GM23248 (cell line): ENCODE data around the gene INCENP.

Source experiments
- EZH2 ChIP-seq: fragments of 200-600 bp; sonication (generic); IDR thresholded peaks from 2 replicates; pipeline ENCODE4 v1.6.1; 2018; ENCODE audit warnings: antibody characterized with exemption, mild to moderate bottlenecking; ENCODE audit not compliant: insufficient read depth, poor library complexity, severe bottlenecking
- EZH2phosphoT487 ChIP-seq: fragments of 200-600 bp; sonication (generic); IDR thresholded peaks from 2 replicates; pipeline ENCODE4 v1.6.1; 2018; ENCODE audit warnings: antibody characterized with exemption, moderate library complexity, mild to moderate bottlenecking, low read depth; ENCODE audit not compliant: insufficient read depth

DNA sequence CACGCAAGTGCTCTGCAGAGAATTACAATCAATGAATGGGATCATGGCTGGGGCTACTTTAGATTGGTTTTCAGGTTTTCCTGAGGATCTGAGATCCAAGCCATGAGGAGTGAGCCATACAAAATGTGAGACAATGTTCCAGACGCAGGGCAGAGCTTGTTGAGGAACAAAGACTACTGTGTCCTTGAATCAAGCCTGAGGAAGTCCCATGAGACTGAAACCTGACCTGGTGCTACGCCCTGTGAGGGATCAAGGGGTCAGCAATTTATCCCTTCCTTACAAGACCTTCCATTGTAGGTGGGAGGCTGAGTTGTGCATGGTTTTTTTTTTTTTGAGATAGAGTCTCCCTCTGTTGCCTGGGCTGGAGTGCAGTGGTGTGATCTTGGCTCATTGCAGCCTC lies 2.1 kb downstream of the INCENP start:
- no peak for TF ChIP-seq EZH2
- no peak for TF ChIP-seq EZH2phosphoT487
